MV-4-11 (cell line): ENCODE measurements around the gene SF3B2.

Source experiments
- DNase-seq: peaks from one replicate; lab custom pipeline; 2025; lab: John Stamatoyannopoulos, UW

SF3B2 gene

GRCh38 chr11:66050581-66051231 lies 1.5 kb upstream of the SF3B2 start:
- DNase-seq, result no peak

GRCh38 chr11:66051371-66051765 lies 796 bp upstream of the SF3B2 start:
- no peak for DNase-seq

- no peak for DNase-seq
These were observed 459 bp downstream of the SF3B2 start for GRCh38 chr11:66052664-66052982.

GRCh38 chr11:66055021-66055420 lies 2.9 kb downstream of the SF3B2 start:
- no peak for DNase-seq

- DNase-seq, result no peak
These were observed 4.3 kb downstream of the SF3B2 start for GRCh38 chr11:66056501-66056900.

- no peak for DNase-seq
These were observed 8.0 kb downstream of the SF3B2 start for GRCh38 chr11:66059966-66060680.

- no peak for DNase-seq
These were observed 9.1 kb downstream of the SF3B2 start for GRCh38 chr11:66061268-66061667.

- no peak for DNase-seq
These were observed 10.2 kb downstream of the SF3B2 start for GRCh38 chr11:66062408-66062807.

- DNase-seq, result no peak
These were observed 11.7 kb downstream of the SF3B2 start for GRCh38 chr11:66063900-66064299.

GRCh38 chr11:66064571-66064970 lies 12.4 kb downstream of the SF3B2 start:
- no peak for DNase-seq

- DNase-seq, result no peak
These were observed 14.6 kb downstream of the SF3B2 start for GRCh38 chr11:66066751-66067150.

- DNase-seq, result no peak
These were observed 15.5 kb downstream of the SF3B2 start for GRCh38 chr11:66067640-66068039.

GRCh38 chr11:66068154-66068821 lies 16.1 kb downstream of the SF3B2 start:
- DNase-seq, result peak; percentile 51

- DNase-seq, result peak; percentile 81
These were observed 17.0 kb downstream of the SF3B2 start for GRCh38 chr11:66068923-66069714.

- peak; percentile 33 for DNase-seq
These were observed 17.8 kb downstream of the SF3B2 start, which contains the start of gene PACS1 for GRCh38 chr11:66069715-66070603. Gene PACS1 (plus strand): TSS chr11:66070272. CDS start chr11:66070487, 215 bp downstream.

- DNase-seq, result no peak
These were observed 18.6 kb downstream of the SF3B2 start for GRCh38 chr11:66070604-66071380.

- DNase-seq, result no peak
These were observed 19.2 kb downstream of the SF3B2 start for GRCh38 chr11:66071381-66071801.

GRCh38 chr11:66072081-66072480 lies 19.9 kb downstream of the SF3B2 start:
- no peak for DNase-seq

GRCh38 chr11:66072518-66072917 lies 20.4 kb downstream of the SF3B2 start:
- DNase-seq, result no peak

GRCh38 chr11:66073669-66074068 lies 21.5 kb downstream of the SF3B2 start:
- no peak for DNase-seq

GRCh38 chr11:66075273-66075672 lies 23.1 kb downstream of the SF3B2 start:
- DNase-seq, result no peak
